Activated CD4-positive, alpha-beta T cell treated with anti-CD3 and anti-CD28 coated beads for 36 hours (primary cell): ENCODE measurements around the gene EPB41L5. TPM values are rescaled to one million over a fixed set of nuclear protein-coding genes. Genes with fewer than 3 reads are reported as not detected.
A peak's percentile ranks its signal among the peaks of the same experiment; 100 is the strongest.
"Not testable (repeated sequence)": the region's sequence is repeated elsewhere in the genome, so short reads cannot be mapped to it uniquely, and the experiment has no call there.

Experiments used
- ATAC-seq: fragments of 200-7000 bp; cut with Tn5 transposase; one replicate; pipeline ENCODE4 v1.10.0; 2021; ENCODE audit warnings: mild to moderate bottlenecking, moderate library complexity
- CTCF ChIA-PET: fragments of 350-600 bp; sonication (Branson Sonifier 250); formaldehyde crosslinking; loops from one replicate; lab custom pipeline; 2021; ENCODE audit warnings: antibody characterized with exemption; lab: Charles Lee
- POLR2A ChIA-PET: fragments of 350-600 bp; sonication (Branson Sonifier 250); formaldehyde crosslinking; loops from one replicate; lab custom pipeline; 2021; ENCODE audit warnings: antibody characterized with exemption, inconsistent platforms; lab: Charles Lee
- DNase-seq: peaks from one replicate; pipeline ENCODE4 v3.0.0-alpha.2; 2020
- H3K27ac Mint-ChIP-seq: one replicate; pipeline ENCODE4 v1.8.0; 2021; ENCODE audit warnings: mixed read lengths
- H3K27me3 Mint-ChIP-seq: one replicate; pipeline ENCODE4 v1.8.0; 2021; ENCODE audit warnings: mixed read lengths
- H3K36me3 Mint-ChIP-seq: one replicate; pipeline ENCODE4 v1.8.0; 2021; ENCODE audit warnings: low read depth, mixed read lengths
- H3K4me1 Mint-ChIP-seq: one replicate; pipeline ENCODE4 v1.8.0; 2021; ENCODE audit warnings: mixed read lengths
- H3K4me3 Mint-ChIP-seq: one replicate; pipeline ENCODE4 v1.8.0; 2021; ENCODE audit warnings: mild to moderate bottlenecking, moderate library complexity, mixed read lengths
- H3K9me3 Mint-ChIP-seq: one replicate; pipeline ENCODE4 v1.8.0; 2021; ENCODE audit warnings: low read depth, mixed read lengths
- intact Hi-C, 2 experiments: fragments of 100-400 bp; cut with DNase I in 1 of 2; cut with micrococcal nuclease in 1 of 2; formaldehyde crosslinking; loops; one replicate each; pipeline versions ENCODE4 v1.14.2 to v1.15.1; 2022 to 2024; cut with DNase I, micrococcal nuclease
- total RNA-seq, 2 experiments: library from RNA; stranded (reverse); gene quantifications; one replicate each; pipeline ENCODE4 v1.2.3, GENCODE V29; 2021

EPB41L5 gene
- total RNA-seq, 2 experiments from 2014 or later: 2.2 to 2.4 TPM

DNA sequence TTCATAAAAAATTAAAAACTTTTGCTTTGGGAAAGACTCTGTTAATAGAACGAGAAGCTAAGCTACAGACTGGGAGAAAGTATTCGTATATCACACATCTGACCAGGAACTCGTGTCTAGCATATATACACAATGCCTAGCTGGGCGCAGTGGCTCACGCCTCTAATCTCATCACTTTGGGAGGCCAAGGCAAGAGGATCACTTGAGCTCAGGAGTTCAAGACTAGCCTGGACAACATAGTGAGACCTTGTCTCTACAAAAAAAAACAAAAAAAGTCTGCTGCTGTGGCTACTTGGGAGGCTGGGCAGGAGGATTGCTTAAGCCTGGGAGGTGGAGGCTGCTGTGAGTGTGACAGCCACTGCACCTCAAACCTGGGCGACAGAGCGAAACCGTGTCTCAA lies 46.6 kb downstream of the EPB41L5 start:
- ATAC-seq (no peak), DNase-seq (no peak)
- Mint-ChIP-seq H3K4me1 (no peaks in the 10 kb centered on the region), H3K27ac (no peak overlapping the region), H3K27me3 (no peaks in the 10 kb centered on the region), H3K9me3 (peaks cover 4% of the 10 kb centered on the region), H3K36me3 (peaks cover 4% of the 10 kb centered on the region), H3K4me3 (no peak overlapping the region)
- intact Hi-C loops: no loop called here
- CTCF ChIA-PET: interaction anchor here (0.9 kb wide), 1 partner anchor 49 kb away, joined by 3 read pairs; no protein-coding TSS in a partner anchor
- POLR2A ChIA-PET: no interaction called here

GRCh38 chr2:120060088-120060623 lies 47.3 kb downstream of the EPB41L5 start:
- intact Hi-C loops: no loop called here
- CTCF ChIA-PET: interaction anchor here (0.9 kb wide), 1 partner anchor 48 kb away, joined by 3 read pairs; no protein-coding TSS in a partner anchor
- H3K27me3 Mint-ChIP-seq: no peaks in the 10 kb centered on the region
- H3K4me1 Mint-ChIP-seq: no peaks in the 10 kb centered on the region
- DNase-seq (no peak), ATAC-seq (no peak)
- POLR2A ChIA-PET: no interaction called here
- H3K4me3 Mint-ChIP-seq: no peak overlapping the region
- H3K9me3 Mint-ChIP-seq: peaks cover 4% of the 10 kb centered on the region
- peaks cover 4% of the 10 kb centered on the region for H3K36me3 Mint-ChIP-seq
- no peak overlapping the region for H3K27ac Mint-ChIP-seq

- no peaks in the 10 kb centered on the region for H3K9me3 Mint-ChIP-seq
- ATAC-seq (no peak), DNase-seq (no peak)
- no peak overlapping the region for H3K27ac Mint-ChIP-seq
- no peaks in the 10 kb centered on the region for H3K4me1 Mint-ChIP-seq
- no peaks in the 10 kb centered on the region for H3K36me3 Mint-ChIP-seq
- CTCF ChIA-PET: no interaction called here
- H3K4me3 Mint-ChIP-seq: no peak overlapping the region
- intact Hi-C loops: no loop called here
- POLR2A ChIA-PET: no interaction called here
- no peaks in the 10 kb centered on the region for H3K27me3 Mint-ChIP-seq
Measured at GRCh38 chr2:120064664-120065063, 51.8 kb downstream of the EPB41L5 start.

- CTCF ChIA-PET: no interaction called here
- DNase-seq (no peak), ATAC-seq (no peak)
- H3K27ac Mint-ChIP-seq: no peak overlapping the region
- no peaks in the 10 kb centered on the region for H3K36me3 Mint-ChIP-seq
- POLR2A ChIA-PET: interaction anchor here (0.5 kb wide), 1 partner anchor 66 kb away, joined by 3 read pairs; no protein-coding TSS in a partner anchor
- intact Hi-C loops: no loop called here
- H3K4me1 Mint-ChIP-seq: no peaks in the 10 kb centered on the region
- H3K9me3 Mint-ChIP-seq: no peaks in the 10 kb centered on the region
- no peak overlapping the region for H3K4me3 Mint-ChIP-seq
- H3K27me3 Mint-ChIP-seq: no peaks in the 10 kb centered on the region
Measured at GRCh38 chr2:120066800-120067547, 54.1 kb downstream of the EPB41L5 start.

DNA sequence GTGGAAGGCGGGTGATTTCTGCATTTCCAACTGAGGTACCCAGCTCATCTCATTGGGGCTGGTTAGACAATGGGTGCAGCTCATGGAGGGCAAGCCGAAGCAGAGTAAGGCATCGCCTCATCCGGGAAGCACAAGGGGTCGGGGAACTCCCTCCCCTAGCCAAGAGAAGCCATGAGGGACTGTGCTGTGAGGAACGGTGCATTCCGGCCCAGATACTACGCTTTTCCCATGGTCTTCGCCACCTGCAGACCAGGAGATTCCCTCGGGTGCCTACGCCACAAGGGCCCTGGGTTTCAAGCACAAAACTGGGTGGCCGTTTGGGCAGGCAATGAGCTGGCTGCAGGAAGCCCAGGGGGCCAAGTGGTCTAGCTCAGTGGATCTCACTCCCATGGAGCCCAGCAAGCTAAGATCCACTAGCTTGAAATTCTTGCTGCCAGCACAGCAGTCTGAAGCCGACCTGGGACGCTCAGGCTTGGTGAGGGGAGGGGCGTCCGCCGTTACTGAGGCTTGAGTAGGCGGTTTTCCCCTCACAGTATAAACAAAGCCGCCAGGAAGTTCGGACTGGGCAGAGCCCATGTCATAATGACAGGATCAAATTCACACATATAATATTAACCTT lies 55.3 kb downstream of the EPB41L5 start:
- intact Hi-C loops, H3K9me3 Mint-ChIP-seq, H3K27ac Mint-ChIP-seq, H3K4me3 Mint-ChIP-seq, ATAC-seq, DNase-seq, H3K4me1 Mint-ChIP-seq, H3K36me3 Mint-ChIP-seq, CTCF ChIA-PET, H3K27me3 Mint-ChIP-seq: not testable (repeated sequence)
- POLR2A ChIA-PET: interaction anchor here (0.5 kb wide), 1 partner anchor 64 kb away, joined by 3 read pairs; no protein-coding TSS in a partner anchor

DNA sequence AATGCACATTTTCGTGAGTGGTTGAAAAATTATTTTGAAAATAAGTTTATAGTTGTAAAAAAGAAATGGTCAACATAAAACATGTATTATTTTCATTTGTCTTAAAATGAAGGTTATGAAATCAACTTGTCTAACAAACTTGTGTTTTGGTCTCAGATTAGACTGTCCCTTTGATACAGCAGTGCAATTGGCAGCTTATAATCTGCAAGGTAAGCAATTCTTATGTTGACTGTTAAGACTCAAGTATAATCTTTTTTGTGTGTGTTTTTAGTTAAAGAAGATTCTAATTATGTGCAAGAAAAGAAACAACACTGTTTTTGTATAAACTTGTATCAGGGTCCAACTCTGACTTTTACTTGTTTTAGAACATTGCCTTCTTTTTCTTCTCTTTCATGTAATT lies 62.7 kb downstream of the EPB41L5 start:
- CTCF ChIA-PET: no interaction called here
- no peak overlapping the region for H3K27ac Mint-ChIP-seq
- no peaks in the 10 kb centered on the region for H3K4me1 Mint-ChIP-seq
- ATAC-seq: no peak
- H3K4me3 Mint-ChIP-seq: no peak overlapping the region
- no peaks in the 10 kb centered on the region for H3K27me3 Mint-ChIP-seq
- intact Hi-C loops: no loop called here
- peaks cover 3% of the 10 kb centered on the region for H3K9me3 Mint-ChIP-seq
- DNase-seq: no peak
- peaks cover 6% of the 10 kb centered on the region for H3K36me3 Mint-ChIP-seq
- POLR2A ChIA-PET: no interaction called here

- ATAC-seq (no peak), DNase-seq (peak; percentile 10)
- CTCF ChIA-PET: interaction anchor here (1.0 to 2.0 kb wide), 3 partner anchors 32 to 436 kb away, joined by 3 to 11 read pairs (median 4); no protein-coding TSS in a partner anchor
- intact Hi-C loops: no loop called here
- no peak overlapping the region for H3K4me3 Mint-ChIP-seq
- POLR2A ChIA-PET: no interaction called here
- peaks cover 3% of the 10 kb centered on the region for H3K9me3 Mint-ChIP-seq
- H3K27ac Mint-ChIP-seq: no peak overlapping the region
- H3K4me1 Mint-ChIP-seq: no peaks in the 10 kb centered on the region
- H3K27me3 Mint-ChIP-seq: no peaks in the 10 kb centered on the region
- peaks cover 9% of the 10 kb centered on the region for H3K36me3 Mint-ChIP-seq
Measured at GRCh38 chr2:120077896-120078295, 65.0 kb downstream of the EPB41L5 start.

DNA sequence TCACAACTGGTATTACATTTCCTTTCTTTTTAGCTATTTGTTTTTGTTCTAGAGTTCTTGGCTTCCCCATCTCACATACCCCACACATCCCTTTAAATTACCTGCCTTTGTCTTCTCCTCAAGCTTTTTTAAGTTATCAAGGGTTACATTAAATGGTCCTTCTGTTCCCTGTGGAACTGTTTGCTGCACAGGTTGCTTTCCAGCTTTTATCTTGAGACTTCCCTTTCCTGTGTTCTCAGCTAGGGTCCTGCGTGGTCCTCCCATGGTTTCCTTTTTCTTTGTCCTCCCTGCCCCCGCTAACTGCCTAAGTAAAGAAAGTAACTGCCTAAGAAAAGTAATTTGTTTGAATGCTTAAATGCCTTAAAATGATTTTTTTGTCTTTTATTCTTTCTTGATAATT lies 66.8 kb downstream of the EPB41L5 start:
- intact Hi-C loops: no loop called here
- ChIA-PET CTCF (interaction anchor here (0.8 kb wide), 1 partner anchor 30 kb away, joined by 4 read pairs; no protein-coding TSS in a partner anchor), POLR2A (no interaction called here)
- ATAC-seq: no peak
- H3K9me3 Mint-ChIP-seq: peaks cover 3% of the 10 kb centered on the region
- no peak overlapping the region for H3K27ac Mint-ChIP-seq
- no peaks in the 10 kb centered on the region for H3K4me1 Mint-ChIP-seq
- DNase-seq: no peak
- H3K27me3 Mint-ChIP-seq: no peaks in the 10 kb centered on the region
- H3K4me3 Mint-ChIP-seq: no peak overlapping the region
- H3K36me3 Mint-ChIP-seq: peaks cover 9% of the 10 kb centered on the region

DNA sequence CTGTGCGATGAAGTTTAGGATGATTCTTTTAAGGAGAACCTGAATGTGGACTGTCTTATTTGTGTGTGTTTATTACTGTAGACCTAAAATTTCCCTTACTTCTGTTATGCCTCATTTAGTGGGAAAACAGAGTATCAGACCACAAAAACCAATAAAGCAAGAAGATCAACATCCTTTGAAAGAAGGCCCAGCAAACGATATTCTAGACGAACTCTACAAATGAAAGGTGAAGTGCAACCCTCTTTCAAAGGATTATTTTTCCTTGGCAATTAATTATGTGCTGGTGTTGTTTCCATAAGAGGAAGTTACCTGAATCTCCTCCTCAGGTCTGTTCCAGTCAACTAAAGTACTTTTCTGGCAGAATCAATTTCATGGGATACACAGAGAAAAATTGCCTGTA lies 78.6 kb downstream of the EPB41L5 start:
- no peak for DNase-seq
- CTCF ChIA-PET: no interaction called here
- Mint-ChIP-seq H3K27ac (no peak overlapping the region), H3K27me3 (no peaks in the 10 kb centered on the region), H3K36me3 (peaks cover 4% of the 10 kb centered on the region), H3K4me3 (no peak overlapping the region), H3K4me1 (no peaks in the 10 kb centered on the region), H3K9me3 (no peaks in the 10 kb centered on the region)
- no peak for ATAC-seq
- intact Hi-C loops: no loop called here
- POLR2A ChIA-PET: no interaction called here

- Mint-ChIP-seq H3K27ac (no peak overlapping the region), H3K36me3 (peaks cover 4% of the 10 kb centered on the region), H3K27me3 (no peaks in the 10 kb centered on the region), H3K9me3 (no peaks in the 10 kb centered on the region), H3K4me1 (no peaks in the 10 kb centered on the region), H3K4me3 (no peak overlapping the region)
- intact Hi-C loops: no loop called here
- ATAC-seq (no peak), DNase-seq (no peak)
- POLR2A ChIA-PET: no interaction called here
- CTCF ChIA-PET: interaction anchor here (2.7 kb wide), 1 partner anchor 14 kb away, joined by 6 read pairs; no protein-coding TSS in a partner anchor
Measured at GRCh38 chr2:120094795-120095194, 81.9 kb downstream of the EPB41L5 start.

- intact Hi-C loops: loop anchor here in 1 of 2 experiments (10.0 kb wide), 1 partner anchor 574 kb away; no protein-coding TSS in a partner anchor
- Mint-ChIP-seq H3K27ac (no peak overlapping the region), H3K36me3 (peaks cover 6% of the 10 kb centered on the region), H3K9me3 (no peaks in the 10 kb centered on the region), H3K4me1 (no peaks in the 10 kb centered on the region), H3K4me3 (no peak overlapping the region), H3K27me3 (no peaks in the 10 kb centered on the region)
- ChIA-PET POLR2A (no interaction called here), CTCF (interaction anchor here (0.9 kb wide), 1 partner anchor 75 kb away, joined by 4 read pairs; no protein-coding TSS in a partner anchor)
- no peak for ATAC-seq
- no peak for DNase-seq
Measured at GRCh38 chr2:120100627-120101026, 87.8 kb downstream of the EPB41L5 start.
